ENCODE measurements around the gene SRSF4. TPM values are rescaled to one million over a fixed set of nuclear protein-coding genes. Genes with fewer than 3 reads are reported as not detected.

Gene SRSF4
- polyA plus RNA-seq, 1 donor from 2014 or later, result 59.7 TPM

DNA sequence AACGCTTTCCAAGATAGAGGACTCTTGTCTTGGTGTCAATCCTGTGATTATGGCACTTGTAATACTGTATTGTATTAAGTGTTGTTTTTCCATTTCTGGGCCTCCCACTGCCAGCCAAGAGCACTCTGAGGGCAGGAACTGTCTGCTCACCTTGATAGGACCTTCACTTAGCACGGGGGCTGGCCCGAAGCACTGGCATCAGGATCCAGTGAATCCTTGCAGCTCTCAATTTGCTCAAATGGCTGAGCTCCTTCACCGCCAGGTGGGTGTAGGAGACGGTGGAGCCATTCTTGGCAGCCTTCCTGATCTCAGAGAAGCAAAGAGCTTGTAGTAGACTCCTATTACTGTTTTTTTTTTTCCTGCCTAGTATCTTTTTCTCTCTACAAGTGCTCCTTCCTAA lies 31.4 kb upstream of the SRSF4 start:
- H3K36me3 ChIP-seq (ENCODE audit: insufficient read depth, low read length), result no peaks in the 10 kb centered on the region
- no peak overlapping the region for H3K27ac ChIP-seq (ENCODE audit: low read length)
- TF ChIP-seq, protein P1, sequence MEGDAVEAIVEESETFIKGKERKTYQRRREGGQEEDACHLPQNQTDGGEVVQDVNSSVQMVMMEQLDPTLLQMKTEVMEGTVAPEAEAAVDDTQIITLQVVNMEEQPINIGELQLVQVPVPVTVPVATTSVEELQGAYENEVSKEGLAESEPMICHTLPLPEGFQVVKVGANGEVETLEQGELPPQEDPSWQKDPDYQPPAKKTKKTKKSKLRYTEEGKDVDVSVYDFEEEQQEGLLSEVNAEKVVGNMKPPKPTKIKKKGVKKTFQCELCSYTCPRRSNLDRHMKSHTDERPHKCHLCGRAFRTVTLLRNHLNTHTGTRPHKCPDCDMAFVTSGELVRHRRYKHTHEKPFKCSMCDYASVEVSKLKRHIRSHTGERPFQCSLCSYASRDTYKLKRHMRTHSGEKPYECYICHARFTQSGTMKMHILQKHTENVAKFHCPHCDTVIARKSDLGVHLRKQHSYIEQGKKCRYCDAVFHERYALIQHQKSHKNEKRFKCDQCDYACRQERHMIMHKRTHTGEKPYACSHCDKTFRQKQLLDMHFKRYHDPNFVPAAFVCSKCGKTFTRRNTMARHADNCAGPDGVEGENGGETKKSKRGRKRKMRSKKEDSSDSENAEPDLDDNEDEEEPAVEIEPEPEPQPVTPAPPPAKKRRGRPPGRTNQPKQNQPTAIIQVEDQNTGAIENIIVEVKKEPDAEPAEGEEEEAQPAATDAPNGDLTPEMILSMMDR (IDR thresholded peaks at IDR 0.05; ENCODE audit: poor library complexity, severe bottlenecking), result no peak
- TF ChIP-seq SMC3 (conservative IDR thresholded peaks at IDR 0.05; ENCODE audit: poor library complexity) (no peak), EZH2 (IDR thresholded peaks at IDR 0.05; ENCODE audit: borderline replicate concordance, insufficient read depth, low read length, poor library complexity, severe bottlenecking) (no peak), TAF1 (IDR thresholded peaks at IDR 0.05; ENCODE audit: low read depth) (no peak), RAD21 (conservative IDR thresholded peaks at IDR 0.05) (no peak), POLR2AphosphoS5 (IDR thresholded peaks at IDR 0.05) (no peak), MXI1 (conservative IDR thresholded peaks at IDR 0.05; ENCODE audit: poor library complexity, severe bottlenecking) (no peak), EP300 (conservative IDR thresholded peaks at IDR 0.05; ENCODE audit: poor library complexity, severe bottlenecking) (no peak)
- TF ChIP-seq, protein P2, sequence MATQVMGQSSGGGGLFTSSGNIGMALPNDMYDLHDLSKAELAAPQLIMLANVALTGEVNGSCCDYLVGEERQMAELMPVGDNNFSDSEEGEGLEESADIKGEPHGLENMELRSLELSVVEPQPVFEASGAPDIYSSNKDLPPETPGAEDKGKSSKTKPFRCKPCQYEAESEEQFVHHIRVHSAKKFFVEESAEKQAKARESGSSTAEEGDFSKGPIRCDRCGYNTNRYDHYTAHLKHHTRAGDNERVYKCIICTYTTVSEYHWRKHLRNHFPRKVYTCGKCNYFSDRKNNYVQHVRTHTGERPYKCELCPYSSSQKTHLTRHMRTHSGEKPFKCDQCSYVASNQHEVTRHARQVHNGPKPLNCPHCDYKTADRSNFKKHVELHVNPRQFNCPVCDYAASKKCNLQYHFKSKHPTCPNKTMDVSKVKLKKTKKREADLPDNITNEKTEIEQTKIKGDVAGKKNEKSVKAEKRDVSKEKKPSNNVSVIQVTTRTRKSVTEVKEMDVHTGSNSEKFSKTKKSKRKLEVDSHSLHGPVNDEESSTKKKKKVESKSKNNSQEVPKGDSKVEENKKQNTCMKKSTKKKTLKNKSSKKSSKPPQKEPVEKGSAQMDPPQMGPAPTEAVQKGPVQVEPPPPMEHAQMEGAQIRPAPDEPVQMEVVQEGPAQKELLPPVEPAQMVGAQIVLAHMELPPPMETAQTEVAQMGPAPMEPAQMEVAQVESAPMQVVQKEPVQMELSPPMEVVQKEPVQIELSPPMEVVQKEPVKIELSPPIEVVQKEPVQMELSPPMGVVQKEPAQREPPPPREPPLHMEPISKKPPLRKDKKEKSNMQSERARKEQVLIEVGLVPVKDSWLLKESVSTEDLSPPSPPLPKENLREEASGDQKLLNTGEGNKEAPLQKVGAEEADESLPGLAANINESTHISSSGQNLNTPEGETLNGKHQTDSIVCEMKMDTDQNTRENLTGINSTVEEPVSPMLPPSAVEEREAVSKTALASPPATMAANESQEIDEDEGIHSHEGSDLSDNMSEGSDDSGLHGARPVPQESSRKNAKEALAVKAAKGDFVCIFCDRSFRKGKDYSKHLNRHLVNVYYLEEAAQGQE (IDR thresholded peaks at IDR 0.05; ENCODE audit: borderline replicate concordance), result no peak
- no peak overlapping the region for H3K9ac ChIP-seq (ENCODE audit: low read length)
- no peak overlapping the region for H3K4me3 ChIP-seq (ENCODE audit: low read length)
- H3K27me3 ChIP-seq (ENCODE audit: insufficient read depth, low read depth, low read length), result no peaks in the 10 kb centered on the region
- H3K79me2 ChIP-seq (replicated peaks; ENCODE audit: insufficient read depth, low read length), result no peaks in the 10 kb centered on the region
- no peaks in the 10 kb centered on the region for H3K9me2 ChIP-seq (ENCODE audit: insufficient read depth, low read length)
- H3F3A ChIP-seq (ENCODE audit: insufficient read depth, low read length, poor library complexity, severe bottlenecking), result no peaks in the 10 kb centered on the region
- no peaks in the 10 kb centered on the region for H4K20me1 ChIP-seq (ENCODE audit: insufficient read depth)
- H2AFZ ChIP-seq (ENCODE audit: low read depth, low read length), result no peak overlapping the region
- H3K9me3 ChIP-seq (ENCODE audit: low read length), result no peaks in the 10 kb centered on the region
- no peak overlapping the region for H3K4me2 ChIP-seq (ENCODE audit: low read length)

DNA sequence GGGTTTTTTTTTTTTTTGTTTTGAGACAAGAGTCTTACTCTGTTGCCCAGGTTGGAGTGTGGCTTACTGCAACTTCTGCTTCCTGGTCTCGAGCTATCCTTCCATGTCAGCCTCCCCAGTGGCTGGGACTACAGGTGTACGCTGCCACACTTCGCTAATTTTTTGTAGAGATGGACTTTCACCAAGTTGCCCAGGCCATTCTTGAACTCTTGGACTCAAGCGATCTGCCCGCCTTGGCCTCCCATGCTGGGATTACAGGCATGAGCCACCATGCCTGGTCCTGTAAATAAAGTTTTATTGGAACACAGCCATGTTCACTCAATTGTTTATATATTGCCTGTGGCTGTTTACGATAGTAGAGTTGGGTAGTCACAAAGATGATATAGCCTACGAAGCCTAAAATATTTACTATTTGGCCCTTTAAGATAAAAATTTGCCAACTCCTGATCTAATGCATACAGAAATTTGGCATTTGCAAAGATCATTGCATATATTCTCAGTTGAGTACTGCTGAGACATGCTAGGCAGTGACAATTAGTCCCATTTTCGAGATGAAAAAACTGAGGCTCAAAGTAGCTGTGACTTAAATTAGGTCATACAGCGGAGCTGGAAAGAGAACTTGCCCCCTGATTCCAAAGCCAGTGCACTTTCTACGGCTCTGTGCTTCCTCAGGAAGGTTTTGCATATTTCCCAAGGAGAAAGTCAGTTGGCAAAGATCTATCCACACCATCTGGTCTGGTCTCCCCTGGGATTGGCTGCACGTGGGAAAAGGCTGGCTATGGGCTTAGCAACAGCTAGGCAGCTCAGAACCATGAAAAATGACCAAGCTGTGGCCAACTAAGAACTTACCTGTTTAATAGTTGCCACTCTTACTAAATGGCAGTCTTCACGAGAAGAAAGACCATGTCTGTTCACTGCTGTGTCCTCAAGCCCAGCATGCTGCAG lies 29.7 kb upstream of the SRSF4 start:
- H3K4me2 ChIP-seq (ENCODE audit: low read length), result no peak overlapping the region
- H3K36me3 ChIP-seq (ENCODE audit: insufficient read depth, low read length), result no peaks in the 10 kb centered on the region
- no peaks in the 10 kb centered on the region for H3K9me3 ChIP-seq (ENCODE audit: low read length)
- no peaks in the 10 kb centered on the region for H3K27me3 ChIP-seq (ENCODE audit: insufficient read depth, low read depth, low read length)
- no peak overlapping the region for H2AFZ ChIP-seq (ENCODE audit: low read depth, low read length)
- H4K20me1 ChIP-seq (ENCODE audit: insufficient read depth), result no peaks in the 10 kb centered on the region
- H3K4me3 ChIP-seq (ENCODE audit: low read length), result no peak overlapping the region
- TF ChIP-seq MXI1 (conservative IDR thresholded peaks at IDR 0.05; ENCODE audit: poor library complexity, severe bottlenecking) (no peak), RAD21 (conservative IDR thresholded peaks at IDR 0.05) (no peak), POLR2AphosphoS5 (IDR thresholded peaks at IDR 0.05) (no peak), EZH2 (IDR thresholded peaks at IDR 0.05; ENCODE audit: borderline replicate concordance, insufficient read depth, low read length, poor library complexity, severe bottlenecking) (no peak), SMC3 (conservative IDR thresholded peaks at IDR 0.05; ENCODE audit: poor library complexity) (no peak), EP300 (conservative IDR thresholded peaks at IDR 0.05; ENCODE audit: poor library complexity, severe bottlenecking) (no peak), TAF1 (IDR thresholded peaks at IDR 0.05; ENCODE audit: low read depth) (no peak)
- TF ChIP-seq, protein P2 (IDR thresholded peaks at IDR 0.05; ENCODE audit: borderline replicate concordance), result no peak
- TF ChIP-seq, protein P1 (IDR thresholded peaks at IDR 0.05; ENCODE audit: poor library complexity, severe bottlenecking), result no peak
- H3K9me2 ChIP-seq (ENCODE audit: insufficient read depth, low read length), result no peaks in the 10 kb centered on the region
- no peaks in the 10 kb centered on the region for H3K79me2 ChIP-seq (replicated peaks; ENCODE audit: insufficient read depth, low read length)
- no peak overlapping the region for H3K9ac ChIP-seq (ENCODE audit: low read length)
- H3F3A ChIP-seq (ENCODE audit: insufficient read depth, low read length, poor library complexity, severe bottlenecking), result no peaks in the 10 kb centered on the region
- H3K27ac ChIP-seq (ENCODE audit: low read length), result no peak overlapping the region
